ENCODE results near the gene ZFP57. TPM values are rescaled to one million over a fixed set of nuclear protein-coding genes. Genes with fewer than 3 reads are reported as not detected.

Gene ZFP57
- total RNA-seq, 2 experiments from 2014 or later = not detected

DNA sequence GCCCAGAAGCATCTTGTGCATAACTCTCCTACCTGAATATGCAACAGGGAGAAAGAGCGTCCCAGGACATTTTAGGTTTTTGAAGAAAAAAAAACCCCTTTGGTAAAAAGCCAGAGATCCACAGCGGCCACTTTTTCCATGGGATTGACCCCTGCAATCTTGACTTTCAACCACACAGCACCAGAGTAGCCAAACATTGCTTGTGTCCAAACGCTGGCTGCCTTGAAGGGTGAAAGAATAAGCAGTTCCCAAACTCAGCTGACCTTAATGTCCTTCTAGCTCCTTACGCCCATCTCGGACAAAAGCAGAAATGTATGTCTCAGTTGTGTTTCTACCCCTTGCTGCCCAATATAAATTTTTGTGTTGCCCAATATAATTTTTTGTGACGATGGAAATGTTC is 25.3 kb downstream of the ZFP57 start:
- intact Hi-C loops (cut with micrococcal nuclease; ENCODE audit: unreplicated experiment) = no loop called here
- TF ChIP-seq, protein P1, sequence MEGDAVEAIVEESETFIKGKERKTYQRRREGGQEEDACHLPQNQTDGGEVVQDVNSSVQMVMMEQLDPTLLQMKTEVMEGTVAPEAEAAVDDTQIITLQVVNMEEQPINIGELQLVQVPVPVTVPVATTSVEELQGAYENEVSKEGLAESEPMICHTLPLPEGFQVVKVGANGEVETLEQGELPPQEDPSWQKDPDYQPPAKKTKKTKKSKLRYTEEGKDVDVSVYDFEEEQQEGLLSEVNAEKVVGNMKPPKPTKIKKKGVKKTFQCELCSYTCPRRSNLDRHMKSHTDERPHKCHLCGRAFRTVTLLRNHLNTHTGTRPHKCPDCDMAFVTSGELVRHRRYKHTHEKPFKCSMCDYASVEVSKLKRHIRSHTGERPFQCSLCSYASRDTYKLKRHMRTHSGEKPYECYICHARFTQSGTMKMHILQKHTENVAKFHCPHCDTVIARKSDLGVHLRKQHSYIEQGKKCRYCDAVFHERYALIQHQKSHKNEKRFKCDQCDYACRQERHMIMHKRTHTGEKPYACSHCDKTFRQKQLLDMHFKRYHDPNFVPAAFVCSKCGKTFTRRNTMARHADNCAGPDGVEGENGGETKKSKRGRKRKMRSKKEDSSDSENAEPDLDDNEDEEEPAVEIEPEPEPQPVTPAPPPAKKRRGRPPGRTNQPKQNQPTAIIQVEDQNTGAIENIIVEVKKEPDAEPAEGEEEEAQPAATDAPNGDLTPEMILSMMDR (conservative IDR thresholded peaks at IDR 0.05; ENCODE audit: low read length) = no peak
- no peak for TF ChIP-seq EZH2phosphoT487 (IDR thresholded peaks at IDR 0.05; ENCODE audit: borderline replicate concordance, low read depth, low read length)
- BruUV-seq (replicated peaks) = no TSS peak
- no peak overlapping the region for H3K4me3 ChIP-seq (ENCODE audit: low read depth, low read length, poor library complexity, severe bottlenecking)
- H2AFZ ChIP-seq (ENCODE audit: low read length) = no peak overlapping the region
- no peak overlapping the region for H3K4me2 ChIP-seq (ENCODE audit: low read length)
- H4K20me1 ChIP-seq (ENCODE audit: insufficient read depth, low read length) = no peaks in the 10 kb centered on the region
- H3K36me3 ChIP-seq (ENCODE audit: insufficient read depth, low read length) = no peaks in the 10 kb centered on the region
- no peak overlapping the region for H3K27ac ChIP-seq (ENCODE audit: low read depth, low read length, poor library complexity, severe bottlenecking)
- CTCF ChIA-PET (ENCODE audit: unreplicated experiment) = no interaction called here
- no peak for DNase-seq (ENCODE audit: low spot score)
- H3K4me1 ChIP-seq (ENCODE audit: insufficient read depth, low read length, poor library complexity, severe bottlenecking) = no peaks in the 10 kb centered on the region
- H3K79me2 ChIP-seq (ENCODE audit: insufficient read depth, low read depth, low read length) = no peaks in the 10 kb centered on the region
- no peaks in the 10 kb centered on the region for H3K9me3 ChIP-seq (ENCODE audit: low read length)
- no peaks in the 10 kb centered on the region for H3K9me2 ChIP-seq (ENCODE audit: insufficient read depth, low read length)
- POLR2A ChIA-PET = no interaction called here

DNA sequence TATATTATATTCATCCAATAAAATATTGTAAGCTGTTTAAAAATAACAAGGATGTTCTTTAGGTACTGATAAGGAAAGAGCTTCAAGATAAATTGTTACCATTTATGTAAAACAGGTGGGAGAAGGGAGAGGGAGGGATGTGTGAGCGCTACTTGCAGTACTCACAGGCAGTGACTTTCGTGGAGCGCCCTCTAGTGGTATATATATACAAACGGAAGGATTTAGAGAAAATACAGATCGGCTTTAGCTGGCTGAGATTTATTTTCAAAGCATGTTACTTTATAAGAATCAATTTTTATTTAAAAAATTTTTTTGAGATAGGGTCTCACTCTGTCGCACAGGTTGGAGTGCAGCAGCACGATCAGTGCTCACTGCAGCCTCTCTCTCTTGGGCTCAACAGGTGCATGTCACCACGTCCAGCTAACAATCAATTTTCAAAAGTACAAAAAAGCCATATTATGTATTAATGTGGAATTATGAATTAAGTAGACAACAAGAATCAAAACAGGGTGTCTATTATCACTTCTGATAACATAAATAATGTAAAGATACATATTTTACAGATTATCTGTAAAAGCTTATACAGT is 27.4 kb downstream of the ZFP57 start:
- peak; percentile 82 for DNase-seq (ENCODE audit: low spot score)
- no TSS peak for BruUV-seq (replicated peaks)
- TF ChIP-seq EZH2phosphoT487 (IDR thresholded peaks at IDR 0.05; ENCODE audit: borderline replicate concordance, low read depth, low read length) = no peak
- TF ChIP-seq, protein P1 (conservative IDR thresholded peaks at IDR 0.05; ENCODE audit: low read length) = peak; percentile 94
- Histone ChIP-seq H3K4me1 (ENCODE audit: insufficient read depth, low read length, poor library complexity, severe bottlenecking) (peaks cover 10% of the 10 kb centered on the region), H4K20me1 (ENCODE audit: insufficient read depth, low read length) (no peaks in the 10 kb centered on the region), H3K9me2 (ENCODE audit: insufficient read depth, low read length) (no peaks in the 10 kb centered on the region), H3K79me2 (ENCODE audit: insufficient read depth, low read depth, low read length) (no peaks in the 10 kb centered on the region), H3K27ac (ENCODE audit: low read depth, low read length, poor library complexity, severe bottlenecking) (no peak overlapping the region), H3K4me3 (ENCODE audit: low read depth, low read length, poor library complexity, severe bottlenecking) (no peak overlapping the region), H2AFZ (ENCODE audit: low read length) (no peak overlapping the region), H3K4me2 (ENCODE audit: low read length) (no peak overlapping the region), H3K9me3 (ENCODE audit: low read length) (no peaks in the 10 kb centered on the region), H3K36me3 (ENCODE audit: insufficient read depth, low read length) (no peaks in the 10 kb centered on the region)
- ChIA-PET POLR2A (interaction anchor here (0.5 to 1.3 kb wide), 8 partner anchors 10 to 355 kb away, joined by 3 to 8 read pairs (median 4); no protein-coding TSS in a partner anchor), CTCF (ENCODE audit: unreplicated experiment) (interaction anchor here (0.6 to 1.7 kb wide), 4 partner anchors 12 to 1629 kb away, joined by 3 to 6 read pairs (median 3); partner anchors contain the start of gene GABBR1)
- intact Hi-C loops (cut with micrococcal nuclease; ENCODE audit: unreplicated experiment) = no loop called here

DNA sequence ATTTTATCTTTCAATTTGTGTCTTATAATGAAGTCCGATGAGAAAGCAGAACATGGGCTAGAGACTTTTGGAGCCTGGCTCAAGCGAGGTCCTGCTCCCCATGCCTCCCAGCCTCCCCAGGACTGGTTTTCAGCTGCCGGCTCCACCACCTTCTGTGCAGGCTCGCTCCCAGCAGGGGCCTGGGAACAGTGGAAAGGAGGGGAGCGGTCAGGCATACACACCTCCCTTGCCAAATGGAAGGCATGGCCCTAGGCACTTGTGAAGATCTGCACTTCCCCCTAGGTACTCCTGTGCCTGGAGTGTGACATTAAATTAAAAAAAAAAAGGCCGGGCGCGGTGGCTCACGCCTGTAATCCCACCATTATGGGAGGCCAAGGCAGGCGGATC is 28.8 kb downstream of the ZFP57 start:
- POLR2A ChIA-PET = no interaction called here
- no peaks in the 10 kb centered on the region for H4K20me1 ChIP-seq (ENCODE audit: insufficient read depth, low read length)
- CTCF ChIA-PET (ENCODE audit: unreplicated experiment) = interaction anchor here (0.5 kb wide), 1 partner anchor 97 kb away, joined by 15 read pairs; no protein-coding TSS in a partner anchor
- DNase-seq (ENCODE audit: low spot score) = no peak
- no peak overlapping the region for H3K27ac ChIP-seq (ENCODE audit: low read depth, low read length, poor library complexity, severe bottlenecking)
- H3K36me3 ChIP-seq (ENCODE audit: insufficient read depth, low read length) = no peaks in the 10 kb centered on the region
- no peak overlapping the region for H3K4me3 ChIP-seq (ENCODE audit: low read depth, low read length, poor library complexity, severe bottlenecking)
- peaks cover 10% of the 10 kb centered on the region for H3K4me1 ChIP-seq (ENCODE audit: insufficient read depth, low read length, poor library complexity, severe bottlenecking)
- H2AFZ ChIP-seq (ENCODE audit: low read length) = no peak overlapping the region
- no TSS peak for BruUV-seq (replicated peaks)
- intact Hi-C loops (cut with micrococcal nuclease; ENCODE audit: unreplicated experiment) = no loop called here
- no peaks in the 10 kb centered on the region for H3K9me3 ChIP-seq (ENCODE audit: low read length)
- no peak for TF ChIP-seq EZH2phosphoT487 (IDR thresholded peaks at IDR 0.05; ENCODE audit: borderline replicate concordance, low read depth, low read length)
- TF ChIP-seq, protein P1 (conservative IDR thresholded peaks at IDR 0.05; ENCODE audit: low read length) = no peak
- no peaks in the 10 kb centered on the region for H3K9me2 ChIP-seq (ENCODE audit: insufficient read depth, low read length)
- no peaks in the 10 kb centered on the region for H3K79me2 ChIP-seq (ENCODE audit: insufficient read depth, low read depth, low read length)
- no peak overlapping the region for H3K4me2 ChIP-seq (ENCODE audit: low read length)

All from OCI-LY7 (cell line).